HepG2 (cell line): ENCODE measurements around the gene KLHL5. TPM values are rescaled to one million over a fixed set of nuclear protein-coding genes. Genes with fewer than 3 reads are reported as not detected.

Source experiments
- FOXK1 ChIP-seq: sonication (generic); formaldehyde crosslinking; IDR thresholded peaks from 2 replicates; pipeline ENCODE4 v1.4.0; 2020; ENCODE audit warnings: low read depth, missing genetic modification reagents, borderline replicate concordance
- FOXO1 ChIP-seq: sonication (generic); formaldehyde crosslinking; IDR thresholded peaks from 2 replicates; pipeline ENCODE4 v1.4.0; 2020; ENCODE audit warnings: missing genetic modification reagents
- HNF1A ChIP-seq, 2 experiments: sonication (generic) in 1 of 2; formaldehyde crosslinking in 1 of 2; IDR thresholded peaks; 2 replicates each; pipeline versions ENCODE4 v1.4.0 to v1.6.1; 2016 to 2020; ENCODE audit warnings: borderline replicate concordance in 1 of 2, low read depth in 1 of 2, mild to moderate bottlenecking in 1 of 2, missing genetic modification reagents in 1 of 2
- NCOA2 ChIP-seq: sonication (generic); formaldehyde crosslinking; IDR thresholded peaks from 2 replicates; pipeline ENCODE4 v1.8.0; 2022; ENCODE audit warnings: inconsistent platforms
- PHF8 ChIP-seq: sonication (generic); formaldehyde crosslinking; IDR thresholded peaks from 2 replicates; pipeline ENCODE4 v1.5.0; 2020; ENCODE audit warnings: missing genetic modification reagents
- RNF219 ChIP-seq: sonication (generic); formaldehyde crosslinking; IDR thresholded peaks from 2 replicates; pipeline ENCODE4 v1.5.0; 2020; ENCODE audit warnings: mild to moderate bottlenecking, missing genetic modification reagents
- SRSF4 ChIP-seq: fragments of 200-400 bp; formaldehyde crosslinking; IDR thresholded peaks from one replicate; pipeline ENCODE4 v1.6.1; 2018; ENCODE audit warnings: mild to moderate bottlenecking, low read depth, low read length, moderate library complexity; ENCODE audit not compliant: poor library complexity, severe bottlenecking
- ZBTB40 ChIP-seq, 2 experiments: fragments of 450-650 bp in 1 of 2; sonication (generic) in 1 of 2; formaldehyde crosslinking in 1 of 2; IDR thresholded peaks; 2 replicates each; pipeline versions ENCODE4 v1.6.1 to v1.8.0; 2016 to 2022; ENCODE audit warnings: antibody characterized with exemption in 1 of 2, mild to moderate bottlenecking in 1 of 2, missing genetic modification reagents in 1 of 2
- ZNF12 ChIP-seq: sonication (generic); formaldehyde crosslinking; IDR thresholded peaks from 2 replicates; pipeline ENCODE4 v1.5.0; 2020; ENCODE audit warnings: missing genetic modification reagents
- ZNF580 ChIP-seq: IDR thresholded peaks from 2 replicates; pipeline ENCODE4 v1.6.1; 2016; ENCODE audit warnings: low read depth, borderline replicate concordance
- ZNF691 ChIP-seq: sonication (generic); formaldehyde crosslinking; IDR thresholded peaks from 2 replicates; pipeline ENCODE4 v1.4.0; 2020; ENCODE audit warnings: missing genetic modification reagents, low read depth, mild to moderate bottlenecking, borderline replicate concordance
- ZNF790 ChIP-seq: sonication (generic); formaldehyde crosslinking; IDR thresholded peaks from 2 replicates; pipeline ENCODE4 v1.8.0; 2022; ENCODE audit warnings: missing genetic modification reagents, mild to moderate bottlenecking, borderline replicate concordance
- polyA plus RNA-seq, 8 experiments: library from polyadenylated mRNA; depleted of rRNA in 3 of 8; stranded (reverse) in 7 of 8; unstranded in 1 of 8; fragments of >200 nt; fragmentation: Illumina TruSeq in 4 of 8; extraction: Trizol in 4 of 8; gene quantifications; 2 replicates each; pipeline versions ENCODE4 v1.2.1 to v1.2.3, GENCODE V29; 2011 to 2016; ENCODE audit warnings: low read depth in 4 of 8, missing spikeins in 1 of 8, mixed read lengths in 1 of 8; ENCODE audit not compliant: insufficient read depth in 1 of 8
- total RNA-seq, 5 experiments: library from RNA; depleted of rRNA; stranded (reverse); fragments of >200 nt; fragmentation: Illumina TruSeq; extraction: Trizol; gene quantifications; 2 replicates each; pipeline ENCODE4 v1.2.3, GENCODE V29; 2016; ENCODE audit warnings: low read depth in 1 of 5

Gene KLHL5
- total and polyA plus RNA-seq, 2 of the 13 experiments (the other 11 are each of a cell fraction or from before 2014, with no cell fraction given) = 36.2 to 38.7 TPM

GRCh38 chr4:39051492-39051891 is 10.5 kb upstream of the KLHL5 start (continued):
- TF ChIP-seq ZBTB40 (IDR thresholded peaks at IDR 0.05) (no peak), ZBTB40 (CRISPR knock-in tag; IDR thresholded peaks at IDR 0.05) (no peak), ZNF691 (CRISPR knock-in tag) (no peak), FOXK1 (CRISPR knock-in tag) (no peak), RNF219 (CRISPR knock-in tag) (no peak), HNF1A (IDR thresholded peaks at IDR 0.05; ENCODE audit: low read depth) (no peak), HNF1A (CRISPR knock-in tag; IDR thresholded peaks at IDR 0.05; ENCODE audit: borderline replicate concordance) (no peak), PHF8 (CRISPR knock-in tag) (no peak), ZNF12 (CRISPR knock-in tag) (no peak), ZNF790 (CRISPR knock-in tag) (no peak), ZNF580 (CRISPR knock-in tag) (no peak), FOXO1 (CRISPR knock-in tag) (no peak), NCOA2 (CRISPR knock-in tag) (no peak), SRSF4 (no peak)
- TF ChIP-seq, all 625 proteins: peak for 0
